Mammary epithelial cell (primary cell): ENCODE results near the gene ADCY10.

Experiments
- CTCF ChIP-seq, 2 donors: IDR thresholded peaks in 1 of 2; conservative IDR thresholded peaks in 1 of 2; 2 replicates each; pipeline ENCODE4 v1.5.1; 2011 to 2012; ENCODE audit warnings: inconsistent platforms in 2 of 2, low read length in 2 of 2, mild to moderate bottlenecking in 2 of 2, control low read depth in 1 of 2, low read depth in 1 of 2; ENCODE audit not compliant: insufficient read depth in 1 of 2; ENCODE audit errors: extremely low read depth in 1 of 2
- EZH2 ChIP-seq: IDR thresholded peaks from 2 replicates; pipeline ENCODE4 v1.6.1; 2012; ENCODE audit warnings: low read length, inconsistent platforms, borderline replicate concordance

GRCh38 chr1:167839009-167839408 lies 74.9 kb downstream of the ADCY10 start:
- TF ChIP-seq EZH2: no peak
- TF ChIP-seq CTCF (conservative IDR thresholded peaks at IDR 0.05 in 1 of 2, IDR thresholded peaks at IDR 0.05 in 1 of 2; ENCODE audit: extremely low read depth in 1 of 2, insufficient read depth in 1 of 2, low read depth in 1 of 2, low read length in 2 of 2): no peak
